PFSK-1 (cell line): ENCODE measurements around the gene EEPD1.

Experiments
- FOXP2 ChIP-seq: optimal IDR thresholded peaks from 2 replicates; pipeline ENCODE3; 2011; ENCODE audit warnings: borderline replicate concordance, control low read depth, inconsistent platforms; ENCODE audit not compliant: insufficient read depth; ENCODE audit errors: extremely low read length, extremely low read depth
- POLR2AphosphoS5 ChIP-seq: IDR thresholded peaks from 2 replicates; pipeline ENCODE4 v1.6.1; 2012; ENCODE audit warnings: low read depth, mild to moderate bottlenecking, control low read depth, low read length, moderate library complexity
- REST ChIP-seq, 2 experiments: IDR thresholded peaks; 2 replicates each; pipeline versions ENCODE4 v1.6.1 to v1.8.0; 2011 to 2012; ENCODE audit warnings: low read depth in 2 of 2, low read length in 2 of 2, control low read depth in 1 of 2, inconsistent platforms in 1 of 2, mild to moderate bottlenecking in 1 of 2, moderate library complexity in 1 of 2; ENCODE audit not compliant: insufficient read depth in 1 of 2
- SIN3A ChIP-seq: IDR thresholded peaks from 2 replicates; pipeline ENCODE4 v1.6.1; 2012; ENCODE audit warnings: mild to moderate bottlenecking, low read length, moderate library complexity, borderline replicate concordance; ENCODE audit not compliant: insufficient read depth
- TAF1 ChIP-seq: IDR thresholded peaks from 2 replicates; pipeline ENCODE4 v1.6.1; 2012; ENCODE audit warnings: low read length, control low read depth, borderline replicate concordance; ENCODE audit not compliant: insufficient read depth

EEPD1 gene

DNA sequence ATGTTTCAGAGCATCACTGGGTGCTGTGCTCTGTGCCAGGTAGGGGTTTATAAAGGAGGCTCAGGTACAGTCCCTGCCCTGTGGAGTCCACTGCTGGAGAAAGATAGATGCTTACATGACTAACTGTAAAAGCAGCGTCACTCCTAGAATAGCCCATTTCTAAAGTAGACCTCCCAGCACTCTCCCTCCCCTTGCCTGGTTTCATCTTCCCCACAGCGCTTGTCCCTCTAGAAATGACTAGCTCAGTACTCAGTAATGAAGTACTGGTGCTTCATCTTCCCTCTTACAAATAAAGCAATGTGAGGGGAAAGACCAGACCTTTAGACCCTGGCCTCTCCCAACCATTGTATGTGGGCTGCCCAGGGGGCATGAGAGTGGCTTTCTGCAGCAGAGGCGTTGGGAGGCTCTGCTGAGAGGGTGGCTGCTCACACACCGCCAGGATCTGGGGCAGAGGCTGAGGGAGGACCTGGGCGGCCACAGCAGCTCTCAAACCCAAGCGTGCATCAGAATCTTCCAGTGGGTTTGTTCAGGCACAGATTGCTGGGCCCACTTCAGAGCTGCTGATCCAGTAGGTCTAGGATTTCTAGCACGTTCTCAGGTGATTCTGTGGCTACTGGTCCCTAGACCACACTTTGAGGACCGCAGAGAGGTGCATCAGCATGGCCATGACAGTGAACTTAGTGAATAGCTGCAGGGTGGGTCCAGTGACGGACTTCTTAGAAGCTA, 126.3 kb downstream of the EEPD1 start:
- TF ChIP-seq REST (IDR thresholded peaks at IDR 0.05; ENCODE audit: insufficient read depth in 1 of 2, low read depth in 2 of 2, low read length in 2 of 2) (no peak), FOXP2 (no peak), SIN3A (no peak), POLR2AphosphoS5 (no peak), TAF1 (no peak)

GRCh38 chr7:36279926-36280315, 126.9 kb downstream of the EEPD1 start:
- TF ChIP-seq FOXP2 (no peak), REST (IDR thresholded peaks at IDR 0.05; ENCODE audit: insufficient read depth in 1 of 2, low read depth in 2 of 2, low read length in 2 of 2) (no peak)

DNA sequence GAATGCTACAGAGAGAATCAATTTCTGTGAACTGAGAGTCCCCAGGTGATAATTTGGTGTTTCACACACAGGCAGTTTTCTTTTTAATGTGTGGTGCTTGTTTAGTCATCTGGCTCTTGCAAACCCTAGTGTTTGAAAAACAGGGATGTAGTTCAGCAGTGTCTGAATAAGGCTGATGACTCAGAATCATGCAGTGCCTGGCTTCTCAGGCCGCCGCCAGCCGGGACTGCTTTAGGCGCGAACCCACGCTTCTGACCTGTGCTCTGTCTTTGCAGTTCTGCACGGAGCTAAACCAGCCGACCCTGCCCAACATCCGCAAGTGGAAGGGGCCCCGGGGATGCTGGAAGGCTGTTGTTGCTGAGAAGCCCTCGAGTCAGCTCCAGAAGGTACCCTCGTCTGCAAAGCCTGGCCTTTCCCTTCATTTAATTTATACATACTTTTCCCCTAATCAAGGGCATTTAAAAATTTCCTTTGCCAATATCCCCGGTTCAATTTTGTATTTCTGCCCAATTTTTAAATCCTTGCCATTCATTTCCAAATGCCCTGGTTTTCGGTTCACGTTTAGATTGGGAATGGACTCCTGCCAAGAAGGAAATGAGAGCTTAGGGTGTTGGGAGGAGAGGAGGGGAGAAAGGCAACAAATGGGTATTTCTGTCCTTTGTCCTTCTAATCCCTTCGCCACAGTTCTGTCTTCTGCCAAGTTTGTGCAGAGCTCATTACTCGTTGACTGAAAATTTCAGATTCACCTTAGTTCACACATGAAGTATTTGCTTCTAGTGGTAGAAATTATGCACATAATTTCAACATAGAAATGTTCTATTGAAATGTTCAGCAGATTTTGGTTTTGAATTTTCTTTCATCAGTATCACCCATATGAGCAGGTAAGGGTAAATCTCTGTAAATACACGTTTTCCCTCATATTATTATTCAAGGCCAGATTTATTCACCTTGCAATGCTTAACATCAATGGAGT, 128.1 kb downstream of the EEPD1 start:
- TF ChIP-seq POLR2AphosphoS5, result no peak
- no peak for TF ChIP-seq REST (IDR thresholded peaks at IDR 0.05; ENCODE audit: insufficient read depth in 1 of 2, low read depth in 2 of 2, low read length in 2 of 2)
- TF ChIP-seq FOXP2, result no peak
- TF ChIP-seq SIN3A, result no peak
- TF ChIP-seq TAF1, result no peak

- TF ChIP-seq POLR2AphosphoS5, result no peak
- TF ChIP-seq REST (IDR thresholded peaks at IDR 0.05; ENCODE audit: insufficient read depth in 1 of 2, low read depth in 2 of 2, low read length in 2 of 2), result no peak
- no peak for TF ChIP-seq FOXP2
- TF ChIP-seq TAF1, result no peak
- TF ChIP-seq SIN3A, result no peak
Observed at GRCh38 chr7:36281945-36282717, 129.1 kb downstream of the EEPD1 start.
